ENCODE data around the gene PLXND1. TPM values are rescaled to one million over a fixed set of nuclear protein-coding genes. Genes with fewer than 3 reads are reported as not detected.

The PLXND1 gene
- total RNA-seq, 1 experiment from 2014 or later: 47.3 TPM

GRCh38 chr3:129562803-129563202 is 43.7 kb downstream of the PLXND1 start:
- Histone ChIP-seq H3K4me1 (ENCODE audit: control insufficient read depth in 1 of 2, insufficient read depth in 2 of 2, low read length in 2 of 2) (no peaks in the 10 kb centered on the region), H2AFZ (ENCODE audit: low read depth, low read length, poor library complexity, severe bottlenecking) (no peak overlapping the region), H3K27me3 (ENCODE audit: insufficient read depth, low read length) (no peaks in the 10 kb centered on the region), H3K27ac (ENCODE audit: low read depth, low read length) (no peak overlapping the region), H3K36me3 (ENCODE audit: control insufficient read depth in 1 of 2, insufficient read depth in 2 of 2, low read length in 2 of 2) (no peaks in the 10 kb centered on the region; a peak in 1 of 4 replicates), H3K9me3 (ENCODE audit: control insufficient read depth in 1 of 2, insufficient read depth in 1 of 2, low read depth in 1 of 2, low read length in 2 of 2) (no peaks in the 10 kb centered on the region), H4K20me1 (ENCODE audit: insufficient read depth) (no peaks in the 10 kb centered on the region), H3K79me2 (ENCODE audit: insufficient read depth, low read length) (no peaks in the 10 kb centered on the region), H3K4me2 (ENCODE audit: low read length) (no peak overlapping the region), H3K9me2 (ENCODE audit: insufficient read depth) (no peaks in the 10 kb centered on the region), H3K9ac (ENCODE audit: low read length) (no peak overlapping the region), H3K4me3 (replicated peaks in 1 of 2; ENCODE audit: low read depth in 1 of 2, low read length in 2 of 2) (no peak overlapping the region)
- RAD21 ChIA-PET (ENCODE audit: low non-redundant PET in 1 of 2, low total read pairs in 2 of 2, uncharacterized antibody in 2 of 2, unreplicated experiment in 2 of 2): no interaction called here
- ATAC-seq: no peak
- TF ChIP-seq, protein P1, sequence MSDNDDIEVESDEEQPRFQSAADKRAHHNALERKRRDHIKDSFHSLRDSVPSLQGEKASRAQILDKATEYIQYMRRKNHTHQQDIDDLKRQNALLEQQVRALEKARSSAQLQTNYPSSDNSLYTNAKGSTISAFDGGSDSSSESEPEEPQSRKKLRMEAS (IDR thresholded peaks at IDR 0.05): no peak
- TF ChIP-seq CTCF (IDR thresholded peaks at IDR 0.05 in 2 of 3, conservative IDR thresholded peaks at IDR 0.05 in 1 of 3; ENCODE audit: borderline replicate concordance in 1 of 3, insufficient read depth in 1 of 3, low read depth in 2 of 3, low read length in 2 of 3) (no peak), RAD21 (IDR thresholded peaks at IDR 0.05; ENCODE audit: low read depth) (no peak), EZH2 (IDR thresholded peaks at IDR 0.05) (no peak), ELF1 (IDR thresholded peaks at IDR 0.05; ENCODE audit: borderline replicate concordance, low read depth) (no peak), TCF7L2 (IDR thresholded peaks at IDR 0.05; ENCODE audit: borderline replicate concordance, extremely low read depth, insufficient read depth, insufficient read length) (no peak), POLR2A (IDR thresholded peaks at IDR 0.05; ENCODE audit: borderline replicate concordance, extremely low read depth, insufficient read depth, insufficient read length) (no peak), ZNF274 (IDR thresholded peaks at IDR 0.05; ENCODE audit: low read depth, low read length) (no peak), JUND (IDR thresholded peaks at IDR 0.05) (no peak), ZFX (IDR thresholded peaks at IDR 0.05) (no peak), SRF (IDR thresholded peaks at IDR 0.05; ENCODE audit: low read depth) (no peak), CBX3 (IDR thresholded peaks at IDR 0.05; ENCODE audit: low read depth) (no peak), POLR2AphosphoS5 (IDR thresholded peaks at IDR 0.05; ENCODE audit: low read depth, low read length) (no peak), FOSL1 (IDR thresholded peaks at IDR 0.05; ENCODE audit: low read depth) (no peak)
- TF ChIP-seq, protein P2, sequence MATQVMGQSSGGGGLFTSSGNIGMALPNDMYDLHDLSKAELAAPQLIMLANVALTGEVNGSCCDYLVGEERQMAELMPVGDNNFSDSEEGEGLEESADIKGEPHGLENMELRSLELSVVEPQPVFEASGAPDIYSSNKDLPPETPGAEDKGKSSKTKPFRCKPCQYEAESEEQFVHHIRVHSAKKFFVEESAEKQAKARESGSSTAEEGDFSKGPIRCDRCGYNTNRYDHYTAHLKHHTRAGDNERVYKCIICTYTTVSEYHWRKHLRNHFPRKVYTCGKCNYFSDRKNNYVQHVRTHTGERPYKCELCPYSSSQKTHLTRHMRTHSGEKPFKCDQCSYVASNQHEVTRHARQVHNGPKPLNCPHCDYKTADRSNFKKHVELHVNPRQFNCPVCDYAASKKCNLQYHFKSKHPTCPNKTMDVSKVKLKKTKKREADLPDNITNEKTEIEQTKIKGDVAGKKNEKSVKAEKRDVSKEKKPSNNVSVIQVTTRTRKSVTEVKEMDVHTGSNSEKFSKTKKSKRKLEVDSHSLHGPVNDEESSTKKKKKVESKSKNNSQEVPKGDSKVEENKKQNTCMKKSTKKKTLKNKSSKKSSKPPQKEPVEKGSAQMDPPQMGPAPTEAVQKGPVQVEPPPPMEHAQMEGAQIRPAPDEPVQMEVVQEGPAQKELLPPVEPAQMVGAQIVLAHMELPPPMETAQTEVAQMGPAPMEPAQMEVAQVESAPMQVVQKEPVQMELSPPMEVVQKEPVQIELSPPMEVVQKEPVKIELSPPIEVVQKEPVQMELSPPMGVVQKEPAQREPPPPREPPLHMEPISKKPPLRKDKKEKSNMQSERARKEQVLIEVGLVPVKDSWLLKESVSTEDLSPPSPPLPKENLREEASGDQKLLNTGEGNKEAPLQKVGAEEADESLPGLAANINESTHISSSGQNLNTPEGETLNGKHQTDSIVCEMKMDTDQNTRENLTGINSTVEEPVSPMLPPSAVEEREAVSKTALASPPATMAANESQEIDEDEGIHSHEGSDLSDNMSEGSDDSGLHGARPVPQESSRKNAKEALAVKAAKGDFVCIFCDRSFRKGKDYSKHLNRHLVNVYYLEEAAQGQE (IDR thresholded peaks at IDR 0.05; ENCODE audit: low read depth): no peak
- POLR2A ChIA-PET: no interaction called here
- CTCF ChIA-PET: no interaction called here
- no TSS peak for BruUV-seq (replicated peaks)
- intact Hi-C loops (cut with micrococcal nuclease): no loop called here
- no peak for DNase-seq (ENCODE audit: low read depth, low spot score)

Data from HCT116 (cell line).